ENCODE measurements around the gene GPR37.

GPR37 gene

GRCh38 chr7:124796771-124797170, 31.2 kb upstream of the GPR37 start:
- H3K4me3 ChIP-seq (ENCODE audit: extremely low read depth, insufficient read depth, low read length, poor library complexity, severe bottlenecking), result no peak overlapping the region
- 100% methylated on average over 1 of the region's 2 CpGs; no CpG with 5 or more reads in 1 of the 2 experiments for WGBS, 2 experiments (ENCODE audit: insufficient coverage in 2 of 2)
- no peak overlapping the region for H3K27ac ChIP-seq (ENCODE audit: low read depth, low read length, severe bottlenecking)
- H3K36me3 ChIP-seq (ENCODE audit: control insufficient read depth, insufficient read depth, low read length), result no peaks in the 10 kb centered on the region
- H3K4me1 ChIP-seq (ENCODE audit: control insufficient read depth, insufficient read depth, low read length, poor library complexity, severe bottlenecking), result no peaks in the 10 kb centered on the region
- H3K9me3 ChIP-seq (ENCODE audit: control insufficient read depth, low read length), result no peaks in the 10 kb centered on the region

GRCh38 chr7:124792696-124793095, 27.1 kb upstream of the GPR37 start:
- no peaks in the 10 kb centered on the region for H3K36me3 ChIP-seq (ENCODE audit: control insufficient read depth, insufficient read depth, low read length)
- no peaks in the 10 kb centered on the region for H3K4me1 ChIP-seq (ENCODE audit: control insufficient read depth, insufficient read depth, low read length, poor library complexity, severe bottlenecking)
- WGBS, 2 experiments (ENCODE audit: insufficient coverage in 2 of 2), result 92% methylated on average over 3 of the region's 3 CpGs
- H3K27ac ChIP-seq (ENCODE audit: low read depth, low read length, severe bottlenecking), result no peak overlapping the region
- H3K4me3 ChIP-seq (ENCODE audit: extremely low read depth, insufficient read depth, low read length, poor library complexity, severe bottlenecking), result no peak overlapping the region
- no peaks in the 10 kb centered on the region for H3K9me3 ChIP-seq (ENCODE audit: control insufficient read depth, low read length)

GRCh38 chr7:124792002-124792401, 26.4 kb upstream of the GPR37 start:
- H3K9me3 ChIP-seq (ENCODE audit: control insufficient read depth, low read length), result no peaks in the 10 kb centered on the region
- H3K27ac ChIP-seq (ENCODE audit: low read depth, low read length, severe bottlenecking), result no peak overlapping the region
- H3K36me3 ChIP-seq (ENCODE audit: control insufficient read depth, insufficient read depth, low read length), result no peaks in the 10 kb centered on the region
- no peak overlapping the region for H3K4me3 ChIP-seq (ENCODE audit: extremely low read depth, insufficient read depth, low read length, poor library complexity, severe bottlenecking)
- H3K4me1 ChIP-seq (ENCODE audit: control insufficient read depth, insufficient read depth, low read length, poor library complexity, severe bottlenecking), result no peaks in the 10 kb centered on the region

GRCh38 chr7:124791426-124791825, 25.8 kb upstream of the GPR37 start:
- Histone ChIP-seq H3K27ac (ENCODE audit: low read depth, low read length, severe bottlenecking) (no peak overlapping the region), H3K4me1 (ENCODE audit: control insufficient read depth, insufficient read depth, low read length, poor library complexity, severe bottlenecking) (no peaks in the 10 kb centered on the region), H3K36me3 (ENCODE audit: control insufficient read depth, insufficient read depth, low read length) (no peaks in the 10 kb centered on the region), H3K9me3 (ENCODE audit: control insufficient read depth, low read length) (no peaks in the 10 kb centered on the region), H3K4me3 (ENCODE audit: extremely low read depth, insufficient read depth, low read length, poor library complexity, severe bottlenecking) (no peak overlapping the region)
- 90 to 100% methylated on average over 2 to 3 of the region's 4 CpGs for WGBS, 2 experiments (ENCODE audit: insufficient coverage in 2 of 2)

GRCh38 chr7:124790645-124791044, 25.1 kb upstream of the GPR37 start:
- no peaks in the 10 kb centered on the region for H3K36me3 ChIP-seq (ENCODE audit: control insufficient read depth, insufficient read depth, low read length)
- 100% methylated on average over 3 to 4 of the region's 6 CpGs for WGBS, 2 experiments (ENCODE audit: insufficient coverage in 2 of 2)
- no peak overlapping the region for H3K27ac ChIP-seq (ENCODE audit: low read depth, low read length, severe bottlenecking)
- no peaks in the 10 kb centered on the region for H3K9me3 ChIP-seq (ENCODE audit: control insufficient read depth, low read length)
- H3K4me1 ChIP-seq (ENCODE audit: control insufficient read depth, insufficient read depth, low read length, poor library complexity, severe bottlenecking), result no peaks in the 10 kb centered on the region
- no peak overlapping the region for H3K4me3 ChIP-seq (ENCODE audit: extremely low read depth, insufficient read depth, low read length, poor library complexity, severe bottlenecking)

GRCh38 chr7:124785994-124786393, 20.4 kb upstream of the GPR37 start:
- no peak overlapping the region for H3K27ac ChIP-seq (ENCODE audit: low read depth, low read length, severe bottlenecking)
- no peaks in the 10 kb centered on the region for H3K4me1 ChIP-seq (ENCODE audit: control insufficient read depth, insufficient read depth, low read length, poor library complexity, severe bottlenecking)
- no peak overlapping the region for H3K4me3 ChIP-seq (ENCODE audit: extremely low read depth, insufficient read depth, low read length, poor library complexity, severe bottlenecking)
- WGBS, 2 experiments (ENCODE audit: insufficient coverage in 2 of 2), result 89 to 100% methylated on average over 3 to 5 of the region's 6 CpGs
- H3K36me3 ChIP-seq (ENCODE audit: control insufficient read depth, insufficient read depth, low read length), result no peaks in the 10 kb centered on the region
- peaks cover 4% of the 10 kb centered on the region for H3K9me3 ChIP-seq (ENCODE audit: control insufficient read depth, low read length)

- 0% methylated on average over 2 to 3 of the region's 9 CpGs for WGBS, 2 experiments (ENCODE audit: insufficient coverage in 2 of 2)
- no peaks in the 10 kb centered on the region for H3K36me3 ChIP-seq (ENCODE audit: control insufficient read depth, insufficient read depth, low read length)
- H3K27ac ChIP-seq (ENCODE audit: low read depth, low read length, severe bottlenecking), result no peak overlapping the region
- peaks cover 4% of the 10 kb centered on the region for H3K9me3 ChIP-seq (ENCODE audit: control insufficient read depth, low read length)
- H3K4me3 ChIP-seq (ENCODE audit: extremely low read depth, insufficient read depth, low read length, poor library complexity, severe bottlenecking), result no peak overlapping the region
- no peaks in the 10 kb centered on the region for H3K4me1 ChIP-seq (ENCODE audit: control insufficient read depth, insufficient read depth, low read length, poor library complexity, severe bottlenecking)
Observed at GRCh38 chr7:124784879-124785818, 19.6 kb upstream of the GPR37 start.

GRCh38 chr7:124783271-124783670, 17.7 kb upstream of the GPR37 start:
- Histone ChIP-seq H3K4me3 (ENCODE audit: extremely low read depth, insufficient read depth, low read length, poor library complexity, severe bottlenecking) (no peak overlapping the region), H3K36me3 (ENCODE audit: control insufficient read depth, insufficient read depth, low read length) (no peaks in the 10 kb centered on the region), H3K4me1 (ENCODE audit: control insufficient read depth, insufficient read depth, low read length, poor library complexity, severe bottlenecking) (no peaks in the 10 kb centered on the region), H3K27ac (ENCODE audit: low read depth, low read length, severe bottlenecking) (no peak overlapping the region), H3K9me3 (ENCODE audit: control insufficient read depth, low read length) (peaks cover 4% of the 10 kb centered on the region)
- WGBS, 2 experiments (ENCODE audit: insufficient coverage in 2 of 2), result 97 to 100% methylated on average over 1 to 3 of the region's 5 CpGs

- H3K4me1 ChIP-seq (ENCODE audit: control insufficient read depth, insufficient read depth, low read length, poor library complexity, severe bottlenecking), result peaks cover 3% of the 10 kb centered on the region
- no peak overlapping the region for H3K4me3 ChIP-seq (ENCODE audit: extremely low read depth, insufficient read depth, low read length, poor library complexity, severe bottlenecking)
- no peaks in the 10 kb centered on the region for H3K36me3 ChIP-seq (ENCODE audit: control insufficient read depth, insufficient read depth, low read length)
- peaks cover 4% of the 10 kb centered on the region for H3K9me3 ChIP-seq (ENCODE audit: control insufficient read depth, low read length)
- WGBS, 2 experiments (ENCODE audit: insufficient coverage in 2 of 2), result 70 to 86% methylated on average over 6 of the region's 12 CpGs
- H3K27ac ChIP-seq (ENCODE audit: low read depth, low read length, severe bottlenecking), result no peak overlapping the region
Observed at GRCh38 chr7:124781907-124782734, 16.5 kb upstream of the GPR37 start.

GRCh38 chr7:124781418-124781817, 15.8 kb upstream of the GPR37 start:
- WGBS, 2 experiments (ENCODE audit: insufficient coverage in 2 of 2), result 100% methylated on average over 1 to 2 of the region's 2 CpGs
- no peaks in the 10 kb centered on the region for H3K36me3 ChIP-seq (ENCODE audit: control insufficient read depth, insufficient read depth, low read length)
- peaks cover 4% of the 10 kb centered on the region for H3K9me3 ChIP-seq (ENCODE audit: control insufficient read depth, low read length)
- no peak overlapping the region for H3K4me3 ChIP-seq (ENCODE audit: extremely low read depth, insufficient read depth, low read length, poor library complexity, severe bottlenecking)
- H3K4me1 ChIP-seq (ENCODE audit: control insufficient read depth, insufficient read depth, low read length, poor library complexity, severe bottlenecking), result peaks cover 3% of the 10 kb centered on the region
- H3K27ac ChIP-seq (ENCODE audit: low read depth, low read length, severe bottlenecking), result no peak overlapping the region
